Occipital lobe (tissue), 2 donors: ENCODE measurements around the gene CACNA1C. TPM values are rescaled to one million over a fixed set of nuclear protein-coding genes. Genes with fewer than 3 reads are reported as not detected.

ENCODE experiments used
- DNase-seq: peaks from one replicate; lab custom pipeline; 2025; lab: John Stamatoyannopoulos, UW
- total RNA-seq: library from RNA; depleted of rRNA; stranded (reverse); fragments of >200 nt; gene quantifications from one replicate; pipeline ENCODE4 v1.2.3, GENCODE V29; 2014

Gene CACNA1C
- total RNA-seq, 1 donor from 2014 or later = 21.4 TPM

DNA sequence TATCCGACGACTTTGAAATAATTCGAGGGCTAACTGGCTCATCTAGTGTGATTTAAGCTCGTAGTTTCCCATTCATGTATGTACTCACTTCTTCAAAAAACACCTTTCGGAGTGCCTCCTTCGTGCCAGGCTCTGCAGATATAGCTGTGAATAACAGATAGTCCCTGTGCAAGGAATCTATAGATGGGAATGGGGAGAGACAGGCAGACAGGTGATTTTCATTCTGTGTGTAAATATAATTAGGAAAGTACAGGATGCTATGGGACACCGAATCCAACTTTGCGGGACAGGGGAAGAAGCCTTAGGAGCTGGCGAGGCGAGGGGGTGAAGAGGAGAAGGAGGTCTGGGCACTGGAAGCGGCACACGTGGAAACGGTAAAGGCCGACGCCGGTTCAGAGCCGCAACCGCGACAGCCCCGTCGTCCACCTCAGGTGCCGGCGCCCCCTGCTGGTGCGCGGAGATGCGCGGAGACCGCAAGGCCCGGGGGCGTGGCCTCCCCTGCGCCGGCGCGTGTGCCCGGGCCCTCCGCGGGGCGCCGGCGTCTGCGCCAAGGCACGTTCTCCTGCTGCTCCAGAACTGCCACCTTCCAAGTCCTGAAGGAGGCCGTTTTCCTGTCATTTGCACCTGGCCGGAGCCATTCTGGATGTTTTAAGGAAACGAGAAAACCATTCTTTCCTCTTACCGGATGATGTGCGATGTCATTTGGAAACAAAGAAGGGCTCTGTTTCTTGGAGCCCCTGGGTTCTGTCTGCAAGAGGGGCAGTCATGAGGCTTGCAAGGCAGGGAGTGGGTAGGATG is 18.0 kb upstream of the CACNA1C start:
- peak; percentile 72 for DNase-seq

DNA sequence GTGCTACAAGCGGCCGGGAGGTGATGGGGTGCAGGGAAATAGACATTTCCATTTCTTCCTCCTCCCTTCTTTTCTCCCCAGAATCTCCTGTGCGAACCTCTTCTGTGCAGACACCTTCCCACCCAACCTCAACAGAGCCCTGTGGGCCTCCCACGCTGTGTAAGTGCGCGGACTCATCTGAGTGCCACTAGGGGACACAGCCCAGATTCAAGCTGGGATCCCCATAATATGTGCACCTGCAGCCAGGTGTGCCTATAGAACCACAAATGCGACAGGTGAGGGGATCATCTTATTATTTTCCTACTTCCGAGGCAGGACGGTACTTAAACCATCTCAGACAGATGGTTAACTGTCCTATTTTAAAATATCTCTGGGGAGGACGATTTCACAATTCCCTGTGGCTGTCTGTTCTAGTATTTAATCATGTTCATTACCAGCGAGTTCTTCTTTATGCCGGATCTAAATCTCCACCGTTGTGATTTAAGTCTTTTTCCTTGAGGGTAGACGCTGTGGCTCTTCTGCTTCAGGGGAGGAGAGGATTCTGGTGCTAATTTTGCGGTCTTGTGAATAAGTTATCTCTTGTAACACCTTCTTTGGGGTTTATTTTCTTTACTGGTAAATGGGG is 17.2 kb upstream of the CACNA1C start:
- DNase-seq = no peak

GRCh38 chr12:2039034-2039433 is 13.8 kb upstream of the CACNA1C start:
- DNase-seq = no peak

- DNase-seq = no peak
Observed at GRCh38 chr12:2043054-2043453, 9.7 kb upstream of the CACNA1C start.

DNA sequence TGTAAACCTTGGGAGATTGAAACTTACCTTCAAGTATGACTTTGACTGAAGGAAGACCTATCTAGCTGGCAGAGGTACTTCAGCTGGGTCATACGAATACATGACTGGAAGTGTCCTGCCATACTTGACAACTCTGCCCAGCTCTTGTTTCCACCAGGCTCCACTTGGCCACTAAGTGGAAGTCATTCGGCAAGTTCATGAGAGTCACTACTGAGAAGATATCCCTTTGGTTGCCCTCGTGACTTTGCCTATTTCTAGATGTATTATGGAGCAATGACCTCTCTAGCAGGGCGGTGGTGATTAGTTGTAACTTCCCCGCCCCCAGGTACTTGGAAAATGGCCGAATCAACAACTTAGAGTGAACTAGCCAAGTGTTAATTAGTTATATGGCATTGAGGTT is 8.6 kb upstream of the CACNA1C start:
- no peak for DNase-seq

DNA sequence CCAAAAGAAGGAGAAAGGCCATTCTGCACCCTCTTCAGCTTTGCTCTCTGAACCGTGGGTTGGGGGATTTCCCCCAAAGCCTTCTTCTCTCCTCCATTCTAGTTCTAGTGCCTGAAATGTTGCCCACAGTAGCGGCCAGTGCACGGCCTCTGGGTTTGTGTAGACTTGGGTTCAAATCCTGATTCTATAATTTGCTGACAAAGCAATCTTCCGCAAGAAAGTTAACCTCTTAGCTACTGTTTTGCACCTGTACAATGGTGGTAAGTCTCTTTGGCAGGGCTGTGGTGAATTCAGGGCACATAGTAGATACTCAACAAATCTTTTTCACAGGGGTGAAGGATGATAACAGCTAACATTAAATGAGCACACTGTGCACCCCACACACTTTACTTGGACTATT is 5.8 kb upstream of the CACNA1C start:
- no peak for DNase-seq

DNA sequence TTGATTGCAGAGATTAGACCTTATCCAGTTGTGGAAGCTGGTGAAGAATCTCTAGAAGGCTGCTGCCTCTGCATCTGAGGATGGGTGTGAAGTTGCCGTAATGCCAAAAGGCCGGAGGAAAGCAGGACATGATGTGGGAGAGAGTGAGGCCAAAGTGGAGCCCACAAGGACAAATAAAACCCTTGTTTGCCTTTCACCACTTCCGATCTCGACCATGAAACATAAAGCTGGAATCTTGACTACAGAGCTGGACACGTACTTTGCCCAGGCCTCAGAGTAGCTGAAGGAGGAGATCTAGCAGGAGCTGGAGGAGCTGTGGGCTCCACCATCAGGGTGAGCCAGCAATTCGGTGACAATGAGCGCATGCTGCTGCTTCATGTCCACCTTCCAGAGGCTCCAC is 5.0 kb upstream of the CACNA1C start:
- no peak for DNase-seq

GRCh38 chr12:2049604-2050540 is 2.9 kb upstream of the CACNA1C start:
- no peak for DNase-seq

GRCh38 chr12:2051700-2052621 is 826 bp upstream of the CACNA1C start:
- no peak for DNase-seq

GRCh38 chr12:2053691-2054090 is 904 bp downstream of the CACNA1C start:
- DNase-seq = no peak

- DNase-seq = no peak
Observed at GRCh38 chr12:2054091-2055018, 1.6 kb downstream of the CACNA1C start.

GRCh38 chr12:2057041-2057794 is 4.4 kb downstream of the CACNA1C start:
- no peak for DNase-seq

DNA sequence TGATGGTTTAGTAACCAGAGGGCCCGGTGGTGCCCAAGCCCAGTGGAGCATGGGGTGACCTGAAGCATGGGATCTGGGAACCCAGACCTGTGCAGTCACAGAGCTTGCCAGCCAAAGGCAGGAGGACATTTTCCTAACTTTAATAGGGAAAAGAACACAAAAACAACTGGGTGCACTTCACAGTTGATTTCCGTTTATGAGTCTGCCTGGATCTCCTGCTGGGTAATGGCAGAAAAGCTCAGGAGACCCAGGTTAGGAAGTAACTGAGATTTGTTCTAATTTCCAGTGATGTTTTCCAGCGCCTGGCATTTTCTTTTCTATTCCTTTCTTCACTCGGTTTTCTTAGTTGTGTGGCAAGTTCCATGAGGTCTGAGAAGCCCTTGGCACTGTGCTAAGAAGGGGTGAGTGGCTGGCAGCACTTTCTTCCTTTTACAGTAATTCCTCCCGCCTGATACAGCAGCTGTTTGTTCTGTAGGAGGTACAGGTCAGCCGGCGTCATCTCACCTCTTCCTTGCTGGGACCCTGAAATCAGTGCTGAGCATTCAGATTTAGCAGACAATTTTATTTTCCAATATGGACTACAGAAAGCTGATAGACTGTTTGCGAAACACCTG is 5.1 kb downstream of the CACNA1C start:
- no peak for DNase-seq

- DNase-seq = no peak
Observed at GRCh38 chr12:2058837-2059236, 6.0 kb downstream of the CACNA1C start.

DNA sequence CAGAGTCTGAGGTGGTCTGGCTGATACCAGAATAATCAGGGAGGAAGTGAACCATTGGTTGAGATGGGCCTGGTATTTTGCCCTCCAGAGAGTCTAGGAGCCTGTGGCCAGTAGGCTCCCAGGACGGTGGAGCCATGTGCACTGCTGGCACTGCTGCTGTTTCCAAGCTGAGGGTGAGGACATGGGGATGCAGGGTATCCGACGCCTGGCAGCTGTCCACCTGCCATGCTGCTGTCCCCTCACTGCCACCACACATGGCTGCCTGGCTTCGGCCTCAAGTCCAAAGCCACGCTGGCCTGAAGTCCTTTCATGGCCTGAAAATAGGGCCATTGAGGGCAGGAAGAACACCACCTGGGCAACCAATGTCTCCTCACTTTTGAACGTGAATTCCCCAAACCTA is 8.6 kb downstream of the CACNA1C start:
- DNase-seq = no peak

DNA sequence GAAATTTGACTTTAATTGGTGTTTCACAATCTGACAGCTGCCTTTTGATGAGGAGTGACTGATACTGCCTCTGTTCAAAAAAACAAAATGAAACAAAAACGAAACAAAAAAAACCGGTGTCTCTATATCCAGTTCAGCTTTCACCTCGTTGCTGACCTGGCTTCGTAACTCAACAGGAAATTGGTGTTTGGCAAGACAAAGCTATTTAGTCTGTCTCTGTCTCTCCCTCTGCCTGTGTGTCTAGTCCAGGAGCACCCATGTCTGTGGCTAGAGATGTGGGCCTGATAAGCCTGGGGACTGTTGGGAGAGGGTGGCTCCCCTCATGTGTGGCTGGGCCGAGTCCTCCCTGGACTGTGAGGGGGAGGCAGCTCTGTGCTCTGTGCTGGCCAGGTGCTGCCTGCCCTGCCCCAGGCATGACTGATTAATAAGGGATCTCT is 11.3 kb downstream of the CACNA1C start:
- no peak for DNase-seq

- DNase-seq = no peak
Observed at GRCh38 chr12:2068653-2069052, 15.9 kb downstream of the CACNA1C start.

DNA sequence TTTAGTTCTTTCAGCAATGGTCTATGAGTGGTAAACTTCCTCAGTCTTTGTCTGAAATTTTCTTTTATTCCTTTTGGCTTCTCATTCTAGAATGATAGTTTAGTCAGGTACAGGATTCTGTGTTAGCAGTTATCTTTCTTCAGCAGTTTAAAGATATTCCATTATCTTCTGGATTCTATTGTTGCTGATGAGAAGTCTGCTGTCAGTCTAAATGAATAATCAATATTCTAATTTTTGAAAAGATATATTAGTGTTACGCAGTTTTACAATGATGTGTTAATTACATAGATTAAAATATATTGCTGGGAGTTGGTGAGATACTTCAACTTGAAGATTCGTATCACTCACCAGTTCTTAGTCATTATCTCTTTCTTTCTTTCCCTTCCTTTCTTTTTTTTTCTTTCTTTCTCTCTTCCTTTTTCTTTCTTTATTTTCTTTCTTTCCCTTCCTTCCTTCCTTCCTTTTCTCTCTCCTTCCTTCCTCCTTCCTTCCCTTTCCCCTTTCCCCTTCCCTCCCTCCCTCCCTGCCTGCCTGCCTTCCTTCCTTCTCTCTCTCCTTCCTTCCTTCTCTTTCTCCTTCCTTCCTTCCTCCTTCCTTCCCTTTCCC is 17.8 kb downstream of the CACNA1C start:
- no peak for DNase-seq
